ENCODE data around the gene AKIP1. TPM values are rescaled to one million over a fixed set of nuclear protein-coding genes. Genes with fewer than 3 reads are reported as not detected.

AKIP1 gene
- total and polyA plus RNA-seq, 2 experiments from 2014 or later = 41.1 to 49.6 TPM

DNA sequence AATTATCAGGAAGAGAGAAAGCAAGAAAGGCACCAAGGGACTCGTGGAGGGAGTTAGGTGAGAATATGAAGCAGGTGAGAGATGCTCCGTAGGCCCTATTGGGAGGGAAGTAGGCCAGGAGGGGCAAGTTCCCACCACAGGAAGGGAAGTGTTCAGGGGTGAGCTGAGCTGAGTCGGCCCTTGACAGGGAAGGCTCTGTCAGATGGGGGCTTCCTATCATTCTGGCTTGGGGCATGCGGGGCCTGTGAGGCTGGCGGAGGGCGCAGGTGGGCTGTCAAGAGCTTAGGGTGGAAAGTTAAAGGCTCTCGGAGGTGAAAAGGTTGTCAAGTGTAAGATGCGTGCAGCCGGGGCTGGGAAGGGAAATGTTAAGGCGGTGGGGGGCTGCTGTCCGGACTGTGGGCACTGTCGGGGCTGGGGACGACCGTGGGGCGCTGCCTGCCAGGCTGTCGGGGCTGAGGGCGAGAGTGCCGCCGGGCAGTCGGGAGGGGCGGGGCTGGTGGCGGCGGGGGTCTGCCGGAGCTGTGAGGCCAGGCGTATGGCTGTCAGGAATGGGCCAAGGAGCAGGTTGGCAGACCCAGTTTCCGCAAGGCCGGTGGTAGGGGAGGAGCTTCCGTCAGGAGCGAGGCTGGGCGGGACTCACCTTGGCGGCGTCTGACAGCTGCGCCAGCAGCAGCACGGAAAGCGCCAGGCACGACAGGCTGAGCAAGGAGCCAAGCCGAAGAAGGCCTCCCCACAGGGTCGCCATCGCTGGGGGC lies 52.8 kb downstream of the AKIP1 start:
- peak overlapping the region; percentile 91 for H3K4me2 ChIP-seq (ENCODE audit: unreplicated experiment)
- H3K27ac ChIP-seq = peak overlapping the region; percentile 83
- no peaks in the 10 kb centered on the region for H4K20me1 ChIP-seq (ENCODE audit: insufficient read depth)
- TF ChIP-seq EZH2 (IDR thresholded peaks at IDR 0.05; ENCODE audit: insufficient read depth, poor library complexity, severe bottlenecking) (no peak), EZH2phosphoT487 (IDR thresholded peaks at IDR 0.05; ENCODE audit: insufficient read depth, low read depth) (no peak)
- H3K4me3 ChIP-seq = peak overlapping the region; percentile 81
- peak; percentile 85 for DNase-seq
- H3K9me2 ChIP-seq (ENCODE audit: insufficient read depth) = no peaks in the 10 kb centered on the region
- WGBS, 2 experiments (ENCODE audit: low coverage in 1 of 2, low lambda C conversion rate in 2 of 2, missing lambda C conversion rate in 2 of 2) = 0 to 4% methylated on average over 17 to 28 of the region's 39 CpGs
- no peaks in the 10 kb centered on the region for H3K27me3 ChIP-seq (replicated peaks; ENCODE audit: insufficient read depth)
- in situ Hi-C loops (cut with MboI) = loop anchor here (25.0 kb wide), 1 partner anchor 726 kb away; no protein-coding TSS in a partner anchor
- no peaks in the 10 kb centered on the region for H3K36me3 ChIP-seq (ENCODE audit: low read depth)
- no peaks in the 10 kb centered on the region for H3K9me3 ChIP-seq (ENCODE audit: low read depth)
- peak overlapping the region; percentile 90 for H3K9ac ChIP-seq
- peak overlapping the region; percentile 91 for H2AFZ ChIP-seq
- H3K4me1 ChIP-seq (ENCODE audit: insufficient read depth) = peaks cover 16% of the 10 kb centered on the region
- H3F3A ChIP-seq (ENCODE audit: insufficient read depth) = peaks cover 18% of the 10 kb centered on the region
- H3K79me2 ChIP-seq (ENCODE audit: insufficient read depth) = peaks cover 52% of the 10 kb centered on the region

DNA sequence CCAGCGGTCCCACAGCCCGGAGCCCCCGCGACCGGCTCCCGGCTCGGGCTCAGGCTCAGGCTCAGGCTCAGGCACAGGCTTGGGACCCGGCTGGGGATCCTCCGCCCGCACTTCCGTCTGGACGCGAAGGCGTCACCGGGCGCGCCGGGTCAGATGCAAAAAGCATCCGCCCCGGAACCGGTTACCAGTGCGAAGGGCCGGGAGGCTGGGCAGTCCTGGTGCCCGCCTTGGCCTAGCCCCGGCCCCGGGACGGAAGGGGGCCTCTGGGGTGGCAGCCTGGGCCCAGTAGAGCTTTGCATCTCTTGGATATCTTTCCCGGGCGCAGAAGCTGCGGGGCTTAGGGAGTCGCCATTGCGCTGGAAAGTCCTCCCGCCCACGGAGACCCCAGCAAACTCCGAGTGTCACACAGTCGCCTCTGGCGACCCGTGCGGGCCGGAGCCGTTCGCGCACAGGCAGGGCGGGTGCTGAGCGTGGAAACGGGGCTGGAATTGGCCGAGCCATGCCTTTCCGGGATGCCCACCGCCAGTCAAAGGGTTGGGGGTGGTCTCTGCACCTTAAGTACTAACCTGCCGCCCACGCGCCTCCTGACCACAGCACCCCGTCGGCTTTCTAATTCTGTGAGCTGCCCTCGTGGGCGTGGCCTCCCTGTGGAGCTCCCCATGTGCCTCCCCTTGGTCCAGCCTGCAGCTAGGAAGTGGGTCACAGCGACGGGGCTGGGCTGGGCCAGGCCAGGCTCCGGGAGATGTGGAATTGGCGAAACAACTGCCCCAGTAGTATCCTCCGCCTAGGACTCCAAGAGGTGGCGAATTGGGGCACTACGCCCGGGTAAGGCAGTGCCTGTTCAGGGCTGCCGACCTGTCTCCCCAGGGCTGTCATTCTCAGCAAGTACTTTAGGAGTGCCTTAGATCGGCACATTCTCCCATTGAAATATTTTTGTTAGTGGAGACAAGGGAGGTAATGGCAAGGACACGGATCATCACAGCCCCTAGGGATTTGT lies 53.6 kb downstream of the AKIP1 start, which contains the start of gene TMEM9B:
Gene TMEM9B, minus strand, starts transcription at position 119 of the 997 bp plus-strand sequence. CDS start 129 bp downstream, outside the sequence.
- peak within 1 kb of the TSS; percentile 91 for H2AFZ ChIP-seq
- H3K9ac ChIP-seq = peak within 1 kb of the TSS; percentile 90
- H3K27me3 ChIP-seq (replicated peaks; ENCODE audit: insufficient read depth) = no peaks in the 10 kb centered on the region
- H3F3A ChIP-seq (ENCODE audit: insufficient read depth) = peaks cover 18% of the 10 kb centered on the region
- TF ChIP-seq EZH2phosphoT487 (IDR thresholded peaks at IDR 0.05; ENCODE audit: insufficient read depth, low read depth) (no peak), EZH2 (IDR thresholded peaks at IDR 0.05; ENCODE audit: insufficient read depth, poor library complexity, severe bottlenecking) (no peak)
- peak within 1 kb of the TSS; percentile 81 for H3K4me3 ChIP-seq
- peaks cover 44% of the 10 kb centered on the region for H3K79me2 ChIP-seq (ENCODE audit: insufficient read depth)
- in situ Hi-C loops (cut with MboI) = loop anchor here (25.0 kb wide), 1 partner anchor 727 kb away; no protein-coding TSS in a partner anchor
- H3K36me3 ChIP-seq (ENCODE audit: low read depth) = no peaks in the 10 kb centered on the region
- H4K20me1 ChIP-seq (ENCODE audit: insufficient read depth) = no peaks in the 10 kb centered on the region
- peaks cover 12% of the 10 kb centered on the region for H3K4me1 ChIP-seq (ENCODE audit: insufficient read depth)
- peak within 1 kb of the TSS; percentile 83 for H3K27ac ChIP-seq
- DNase-seq = peak; percentile 98
- no peaks in the 10 kb centered on the region for H3K9me3 ChIP-seq (ENCODE audit: low read depth)
- H3K4me2 ChIP-seq (ENCODE audit: unreplicated experiment) = peak within 1 kb of the TSS; percentile 91
- WGBS, 2 experiments (ENCODE audit: low coverage in 1 of 2, low lambda C conversion rate in 2 of 2, missing lambda C conversion rate in 2 of 2) = 0 to 2% methylated on average over 49 to 62 of the region's 67 CpGs
- no peaks in the 10 kb centered on the region for H3K9me2 ChIP-seq (ENCODE audit: insufficient read depth)

DNA sequence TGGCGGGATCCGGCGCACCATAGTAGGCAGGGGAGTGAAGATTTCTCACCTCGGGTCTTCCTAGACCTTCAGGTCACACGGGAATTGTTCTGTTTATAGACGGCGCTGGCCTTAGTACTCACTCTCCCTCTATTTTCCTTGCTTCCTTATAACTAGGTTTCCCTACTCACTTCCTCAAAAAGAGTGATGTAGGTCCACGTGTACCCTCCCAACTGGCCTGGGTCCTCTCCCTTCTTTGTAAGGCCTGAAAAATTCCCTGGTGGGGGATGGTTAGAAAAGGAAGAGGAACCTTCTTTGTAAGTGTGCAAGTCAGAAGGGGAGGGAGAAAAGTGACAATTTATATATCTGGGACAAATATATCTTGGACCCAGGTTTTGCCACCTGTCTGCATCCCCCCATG lies 56.2 kb downstream of the AKIP1 start:
- DNase-seq = no peak
- no peak for TF ChIP-seq EZH2phosphoT487 (IDR thresholded peaks at IDR 0.05; ENCODE audit: insufficient read depth, low read depth)
- TF ChIP-seq EZH2 (IDR thresholded peaks at IDR 0.05; ENCODE audit: insufficient read depth, poor library complexity, severe bottlenecking) = no peak
- H3K4me1 ChIP-seq (ENCODE audit: insufficient read depth) = peaks cover 12% of the 10 kb centered on the region
- no peak overlapping the region for H3K27ac ChIP-seq
- H3K27me3 ChIP-seq (replicated peaks; ENCODE audit: insufficient read depth) = no peaks in the 10 kb centered on the region
- H4K20me1 ChIP-seq (ENCODE audit: insufficient read depth) = no peaks in the 10 kb centered on the region
- H3K9me3 ChIP-seq (ENCODE audit: low read depth) = no peaks in the 10 kb centered on the region
- H3F3A ChIP-seq (ENCODE audit: insufficient read depth) = peaks cover 11% of the 10 kb centered on the region
- no peaks in the 10 kb centered on the region for H3K9me2 ChIP-seq (ENCODE audit: insufficient read depth)
- no peak overlapping the region for H3K4me3 ChIP-seq
- H3K9ac ChIP-seq = no peak overlapping the region
- H3K36me3 ChIP-seq (ENCODE audit: low read depth) = no peaks in the 10 kb centered on the region
- no peak overlapping the region for H3K4me2 ChIP-seq (ENCODE audit: unreplicated experiment)
- WGBS, 2 experiments (ENCODE audit: low coverage in 1 of 2, low lambda C conversion rate in 2 of 2, missing lambda C conversion rate in 2 of 2) = 91 to 98% methylated on average over 8 of the region's 8 CpGs
- no peak overlapping the region for H2AFZ ChIP-seq
- H3K79me2 ChIP-seq (ENCODE audit: insufficient read depth) = peaks cover 20% of the 10 kb centered on the region
- in situ Hi-C loops (cut with MboI) = loop anchor here (25.0 kb wide), 1 partner anchor 730 kb away; no protein-coding TSS in a partner anchor

Small RNA genes lying within 50 kb of the gene (small RNA-seq; reads per million reads assigned to genes)
- not detected for gene RF00019 (ENCODE audit: low read depth, low replicate concordance)

Other genes with a start within 250 kb of the AKIP1 start
- gene TRIM66, start 228.5 kb upstream of the AKIP1 start, total RNA-seq (2014; rRNA removed; shearing (Covaris generic)) = 1.4 and 1.5 TPM in 2 replicates
- gene TRIM66, start 228.5 kb upstream of the AKIP1 start, polyA plus RNA-seq (2016; fragmentation: Nextera tagmentation; extraction: Ambion mirVana) = 1.2 and 1.5 TPM in 2 replicates
- gene RPL27A, start 228.4 kb upstream of the AKIP1 start, total RNA-seq (2014; rRNA removed; shearing (Covaris generic)) = 460 and 520 TPM in 2 replicates
- gene RPL27A, start 228.4 kb upstream of the AKIP1 start, polyA plus RNA-seq (2016; fragmentation: Nextera tagmentation; extraction: Ambion mirVana) = 1,046 and 1,073 TPM in 2 replicates
- not detected in 2 replicates for gene C11orf16, start 21.8 kb downstream of the AKIP1 start, total RNA-seq (2014; rRNA removed; shearing (Covaris generic))
- gene C11orf16, start 21.8 kb downstream of the AKIP1 start, polyA plus RNA-seq (2016; fragmentation: Nextera tagmentation; extraction: Ambion mirVana) = not detected in 2 replicates
- gene ASCL3, start 31.8 kb downstream of the AKIP1 start, total RNA-seq (2014; rRNA removed; shearing (Covaris generic)) = not detected in 2 replicates
- gene ASCL3, start 31.8 kb downstream of the AKIP1 start, polyA plus RNA-seq (2016; fragmentation: Nextera tagmentation; extraction: Ambion mirVana) = not detected in 2 replicates
- 76.6 and 83.4 TPM in 2 replicates for gene TMEM9B, start 53.3 kb downstream of the AKIP1 start, total RNA-seq (2014; rRNA removed; shearing (Covaris generic))
- 98.9 and 99.6 TPM in 2 replicates for gene TMEM9B, start 53.3 kb downstream of the AKIP1 start, polyA plus RNA-seq (2016; fragmentation: Nextera tagmentation; extraction: Ambion mirVana)
- gene NRIP3, start 92.8 kb downstream of the AKIP1 start, total RNA-seq (2014; rRNA removed; shearing (Covaris generic)) = 10.8 and 12.0 TPM in 2 replicates
- 4.8 and 6.2 TPM in 2 replicates for gene NRIP3, start 92.8 kb downstream of the AKIP1 start, polyA plus RNA-seq (2016; fragmentation: Nextera tagmentation; extraction: Ambion mirVana)
- gene SCUBE2, start 180.4 kb downstream of the AKIP1 start, total RNA-seq (2014; rRNA removed; shearing (Covaris generic)) = 3.5 and 10.7 TPM in 2 replicates
- gene SCUBE2, start 180.4 kb downstream of the AKIP1 start, polyA plus RNA-seq (2016; fragmentation: Nextera tagmentation; extraction: Ambion mirVana) = 0.67 and 1.3 TPM in 2 replicates